ENCODE measurements around the gene CDC14B.
"Not testable (repeated sequence)": the region's sequence is repeated elsewhere in the genome, so short reads cannot be mapped to it uniquely, and the experiment has no call there.

Gene CDC14B

GRCh38 chr9:96550659-96551058 lies 69.0 kb downstream of the CDC14B start:
- DNase-seq (ENCODE audit: low read depth, low spot score): no peak

GRCh38 chr9:96543131-96543530 lies 76.5 kb downstream of the CDC14B start:
- not testable (repeated sequence) for DNase-seq (ENCODE audit: low read depth, low spot score)

- no peak for DNase-seq (ENCODE audit: low read depth, low spot score)
These were observed 79.5 kb downstream of the CDC14B start for GRCh38 chr9:96540106-96540505.

- DNase-seq (ENCODE audit: low read depth, low spot score): no peak
These were observed 87.5 kb downstream of the CDC14B start for GRCh38 chr9:96532173-96532572.

DNA sequence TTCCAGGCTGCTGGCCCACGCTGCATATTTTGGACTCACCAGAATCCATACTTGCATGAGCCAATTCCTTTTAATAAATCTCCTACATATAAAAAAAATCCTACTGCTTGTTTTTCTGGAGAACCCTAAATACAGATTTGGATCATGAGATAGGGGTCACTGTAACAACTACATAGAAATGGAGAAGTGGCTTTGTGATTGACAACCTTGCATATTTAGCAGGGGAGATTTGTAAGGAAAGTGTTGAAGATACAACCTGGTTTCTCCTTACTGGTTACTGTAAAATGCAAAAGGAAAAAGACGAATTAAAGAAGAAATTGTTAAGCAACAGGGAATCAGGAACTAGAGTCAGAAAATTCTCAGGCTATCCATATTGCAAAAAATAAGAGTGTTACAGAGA lies 94.9 kb downstream of the CDC14B start:
- DNase-seq (ENCODE audit: low read depth, low spot score): no peak

DNA sequence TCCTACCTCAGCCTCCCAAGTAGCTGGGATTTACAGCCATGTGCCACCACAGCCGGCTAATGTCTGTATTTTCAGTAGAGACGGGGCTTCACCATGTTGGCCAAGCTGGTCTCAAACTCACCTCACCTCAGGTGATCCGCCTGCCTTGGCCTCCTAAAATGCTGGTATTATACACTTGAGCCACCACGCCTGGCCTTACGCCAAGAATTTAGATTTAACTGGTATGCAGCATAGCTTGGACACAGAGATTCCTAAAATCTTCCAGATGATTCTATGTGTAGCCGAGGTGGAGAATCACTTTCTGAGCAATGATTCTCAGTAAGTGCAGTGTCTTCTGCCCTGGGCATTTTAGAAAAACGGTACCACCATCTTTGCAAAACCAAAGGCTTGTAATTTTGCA lies 95.6 kb downstream of the CDC14B start:
- DNase-seq (ENCODE audit: low read depth, low spot score): no peak

- DNase-seq (ENCODE audit: low read depth, low spot score): no peak
These were observed 96.3 kb downstream of the CDC14B start for GRCh38 chr9:96523374-96523773.

- DNase-seq (ENCODE audit: low read depth, low spot score): no peak
These were observed 97.3 kb downstream of the CDC14B start for GRCh38 chr9:96522366-96522765.

DNA sequence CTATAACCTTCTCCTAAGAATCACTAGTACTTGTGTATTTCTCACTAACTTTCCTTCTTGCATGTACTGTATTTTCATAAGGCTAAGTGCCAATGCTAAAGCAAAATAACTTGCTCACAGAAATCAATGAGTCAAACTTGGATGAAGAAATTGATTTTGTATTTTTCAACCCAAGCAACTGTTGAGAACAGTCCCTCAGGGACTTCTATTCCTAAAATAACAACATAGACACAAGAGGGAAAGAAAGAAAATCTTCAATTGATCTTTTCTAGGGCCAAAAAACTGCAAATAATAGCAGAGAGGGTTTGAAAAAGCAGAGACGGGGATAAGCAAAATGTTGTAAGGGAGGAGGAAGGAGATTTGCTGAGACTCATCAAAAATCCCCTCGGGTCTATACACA lies 99.9 kb downstream of the CDC14B start:
- no peak for DNase-seq (ENCODE audit: low read depth, low spot score)

DNA sequence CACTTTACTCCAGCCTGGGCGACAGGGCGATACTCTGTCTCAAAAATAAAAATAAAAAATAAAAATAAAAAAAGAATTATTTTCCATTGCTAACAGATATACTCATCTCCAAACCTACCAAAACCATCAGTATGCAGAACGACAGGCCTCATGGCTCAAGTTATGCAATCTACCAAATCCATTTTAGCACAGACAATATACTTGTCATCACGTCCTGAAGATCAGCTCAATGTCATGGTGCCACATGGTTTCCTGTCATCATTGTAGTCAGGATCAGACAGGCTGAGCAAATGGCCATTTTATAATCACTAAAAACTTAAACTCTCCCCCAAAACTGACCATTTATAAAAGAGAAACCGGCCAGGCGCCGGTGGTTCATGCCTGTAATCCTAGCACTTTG lies 100.5 kb downstream of the CDC14B start:
- DNase-seq (ENCODE audit: low read depth, low spot score): no peak

DNA sequence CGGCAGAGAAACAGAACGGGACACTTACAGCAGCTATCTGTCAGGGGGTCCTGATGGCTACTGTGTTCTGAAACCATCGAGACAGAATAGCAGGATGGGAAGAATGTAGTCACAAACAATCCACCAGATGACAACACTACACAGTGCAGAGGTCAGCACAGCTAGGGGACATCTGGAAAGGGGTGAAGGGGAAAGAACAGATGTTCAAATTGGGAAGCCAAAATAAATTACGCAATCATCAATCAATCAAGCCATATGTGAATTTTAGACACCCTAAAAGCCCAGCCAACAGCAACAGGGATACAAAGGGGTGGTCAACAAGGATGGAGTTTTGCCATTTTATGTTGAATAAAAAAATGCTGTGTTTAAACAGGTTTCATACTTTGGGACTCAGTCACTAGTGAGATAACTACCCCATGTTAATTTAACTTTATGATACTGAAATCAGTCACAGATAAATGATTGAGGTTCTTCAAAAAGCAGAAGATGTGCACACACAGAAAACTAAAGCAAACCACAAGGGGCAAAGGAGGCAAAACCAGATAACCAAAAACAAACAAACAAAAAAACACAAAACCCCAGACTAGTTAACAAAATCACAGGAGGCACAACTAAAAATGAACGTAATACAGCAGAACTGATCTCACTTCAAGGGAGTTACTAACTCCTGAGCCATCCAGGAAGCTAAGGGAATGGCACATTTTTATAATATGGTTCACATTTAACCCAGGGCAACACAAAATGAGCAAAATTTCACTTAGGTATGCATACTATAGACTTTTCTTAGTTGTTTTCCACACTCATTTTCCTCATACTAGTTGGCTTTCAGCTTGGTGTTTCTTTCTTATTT lies 103.8 kb downstream of the CDC14B start:
- no peak for DNase-seq (ENCODE audit: low read depth, low spot score)

- no peak for DNase-seq (ENCODE audit: low read depth, low spot score)
These were observed 104.9 kb downstream of the CDC14B start for GRCh38 chr9:96514800-96515158.

GRCh38 chr9:96514108-96514799 lies 105.4 kb downstream of the CDC14B start:
- DNase-seq (ENCODE audit: low read depth, low spot score): no peak

DNA sequence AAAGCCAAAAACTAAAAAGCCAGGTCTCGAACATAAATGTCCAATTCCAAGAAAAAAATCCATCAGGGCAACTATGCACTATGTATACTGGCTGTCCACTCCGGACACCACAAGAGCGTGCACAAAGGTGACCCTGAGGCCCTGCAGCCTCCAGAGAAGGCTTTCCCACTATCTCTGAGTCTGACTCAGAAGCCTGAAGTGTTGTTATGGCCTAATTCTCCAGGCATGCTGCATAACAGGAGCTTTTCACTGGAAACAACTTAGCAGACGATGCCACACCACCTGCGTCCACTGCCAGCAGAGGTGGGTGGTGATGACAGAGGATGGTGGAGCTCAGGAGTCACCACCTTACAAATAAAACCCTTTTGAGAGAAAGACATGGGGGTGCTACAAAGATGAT lies 106.0 kb downstream of the CDC14B start:
- no peak for DNase-seq (ENCODE audit: low read depth, low spot score)

DNA sequence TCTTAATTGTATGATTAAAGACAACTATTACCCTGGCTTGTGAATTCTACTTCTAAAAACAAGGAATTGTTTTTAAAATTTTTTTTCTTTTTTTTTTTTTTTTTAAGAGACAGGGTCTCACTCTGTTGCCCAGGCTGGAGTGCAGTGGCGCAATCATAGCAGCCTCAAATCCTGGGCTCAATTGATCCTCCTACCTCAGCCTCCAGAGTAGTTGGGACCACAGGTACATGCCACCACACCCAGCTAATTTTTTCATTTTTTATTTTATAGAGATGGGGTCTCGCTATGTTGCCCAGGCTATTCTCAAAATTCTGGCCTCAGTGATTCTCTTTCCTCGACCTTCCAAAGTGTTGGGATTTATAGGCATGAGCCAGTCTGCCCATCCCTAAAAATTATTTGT lies 107.4 kb downstream of the CDC14B start:
- DNase-seq (ENCODE audit: low read depth, low spot score): no peak

DNA sequence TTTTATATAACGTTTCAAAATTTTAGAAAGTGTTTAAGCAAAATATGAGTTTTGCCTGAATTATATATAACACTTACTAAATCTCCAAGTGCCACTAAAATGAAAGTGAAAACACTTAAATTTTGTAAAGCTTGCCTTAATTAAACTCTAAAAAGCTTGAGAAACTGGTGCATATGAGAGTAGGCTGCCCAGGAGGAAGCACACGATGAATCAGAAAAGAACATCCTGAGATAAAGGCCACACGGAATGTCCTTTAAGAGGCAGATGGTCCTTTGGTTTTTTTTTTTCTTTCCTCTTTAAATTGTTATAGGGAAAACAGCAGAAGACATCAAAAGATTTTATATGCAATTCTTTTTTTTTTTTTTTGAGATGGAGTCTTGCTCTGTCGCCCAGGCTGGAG lies 109.4 kb downstream of the CDC14B start:
- DNase-seq (ENCODE audit: low read depth, low spot score): no peak

- no peak for DNase-seq (ENCODE audit: low read depth, low spot score)
These were observed 109.8 kb downstream of the CDC14B start for GRCh38 chr9:96509848-96510247.

- DNase-seq (ENCODE audit: low read depth, low spot score): no peak
These were observed 110.6 kb downstream of the CDC14B start for GRCh38 chr9:96509026-96509425.

GRCh38 chr9:96508227-96508940 lies 111.3 kb downstream of the CDC14B start:
- no peak for DNase-seq (ENCODE audit: low read depth, low spot score)

DNA sequence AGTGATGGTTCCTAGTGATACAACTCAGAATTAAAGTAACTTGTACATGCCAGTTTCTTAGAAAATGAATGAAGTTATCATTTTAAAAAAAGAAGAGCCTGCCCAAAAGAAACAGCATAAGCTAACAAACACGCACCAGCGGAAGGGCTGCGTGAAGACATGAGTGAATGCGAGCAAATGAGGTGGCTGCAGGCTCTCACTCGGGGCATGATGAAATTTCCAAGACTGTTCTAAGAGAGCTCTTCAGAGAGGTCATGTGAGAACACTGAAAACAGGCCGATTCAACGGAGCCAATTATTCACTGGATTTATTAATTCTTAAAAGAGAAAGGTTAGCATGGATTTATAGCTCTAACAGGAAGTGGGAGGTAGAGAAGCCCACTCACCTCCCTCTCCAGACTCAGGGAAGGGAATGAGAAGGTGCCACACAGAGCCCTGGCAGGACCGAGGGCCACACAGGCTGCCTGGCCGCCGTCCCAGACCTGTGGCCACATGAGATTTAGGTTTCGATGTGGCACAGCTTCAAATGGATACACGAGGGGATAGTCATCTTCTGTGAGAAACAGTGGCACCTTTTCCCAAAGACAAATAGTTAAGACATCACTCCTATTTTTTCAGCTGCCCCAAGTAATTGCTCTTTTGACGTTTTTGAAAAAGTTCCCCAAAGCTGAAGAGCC lies 114.2 kb downstream of the CDC14B start:
- DNase-seq (ENCODE audit: low read depth, low spot score): no peak

GRCh38 chr9:96503918-96504317 lies 115.7 kb downstream of the CDC14B start:
- no peak for DNase-seq (ENCODE audit: low read depth, low spot score)

- DNase-seq (ENCODE audit: low read depth, low spot score): not testable (repeated sequence)
These were observed 116.3 kb downstream of the CDC14B start for GRCh38 chr9:96503374-96503748.

All from iPS DF 19.7 (cell line).